ENCODE results near the gene OR2AE1. TPM values are rescaled to one million over a fixed set of nuclear protein-coding genes. Genes with fewer than 3 reads are reported as not detected.

The OR2AE1 gene
- total RNA-seq, 1 experiment from 2014 or later = not detected

DNA sequence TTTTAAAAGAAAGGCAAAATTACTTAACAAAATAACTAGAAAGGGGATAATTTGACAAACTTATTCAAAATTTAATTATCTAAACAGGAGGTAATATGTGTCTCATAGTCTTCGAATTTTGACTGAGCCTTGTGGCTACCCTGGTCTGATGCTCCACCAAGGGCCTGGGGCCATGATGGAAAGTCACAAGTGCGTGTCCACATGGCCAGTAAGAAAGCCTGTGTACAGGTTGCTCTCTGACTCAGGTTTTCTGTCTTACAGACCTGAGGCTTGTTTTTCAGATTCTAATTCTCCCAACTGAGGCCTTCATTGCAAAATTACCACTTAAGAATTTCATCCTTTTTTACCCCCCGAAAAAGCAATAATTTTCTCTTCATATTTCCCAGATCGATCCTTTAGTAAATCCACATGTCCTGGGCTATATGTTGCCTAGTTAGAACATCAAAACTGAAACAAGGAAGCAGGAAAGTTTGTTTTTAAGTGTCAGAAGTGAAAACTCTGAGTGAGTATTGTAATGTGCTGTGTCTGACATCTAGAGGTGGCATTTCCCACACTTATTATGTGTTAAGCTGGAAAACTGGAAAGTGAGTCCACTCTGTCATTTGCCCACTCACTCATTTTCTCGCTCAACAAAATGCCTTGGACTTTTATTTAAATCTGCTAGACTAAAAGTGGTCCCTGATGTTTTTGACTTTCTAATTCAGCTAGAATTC is 39.0 kb downstream of the OR2AE1 start:
- BruUV-seq (replicated peaks) = no TSS peak
- DNase-seq (ENCODE audit: unreplicated experiment) = peak; percentile 30
- TF ChIP-seq, protein P1, sequence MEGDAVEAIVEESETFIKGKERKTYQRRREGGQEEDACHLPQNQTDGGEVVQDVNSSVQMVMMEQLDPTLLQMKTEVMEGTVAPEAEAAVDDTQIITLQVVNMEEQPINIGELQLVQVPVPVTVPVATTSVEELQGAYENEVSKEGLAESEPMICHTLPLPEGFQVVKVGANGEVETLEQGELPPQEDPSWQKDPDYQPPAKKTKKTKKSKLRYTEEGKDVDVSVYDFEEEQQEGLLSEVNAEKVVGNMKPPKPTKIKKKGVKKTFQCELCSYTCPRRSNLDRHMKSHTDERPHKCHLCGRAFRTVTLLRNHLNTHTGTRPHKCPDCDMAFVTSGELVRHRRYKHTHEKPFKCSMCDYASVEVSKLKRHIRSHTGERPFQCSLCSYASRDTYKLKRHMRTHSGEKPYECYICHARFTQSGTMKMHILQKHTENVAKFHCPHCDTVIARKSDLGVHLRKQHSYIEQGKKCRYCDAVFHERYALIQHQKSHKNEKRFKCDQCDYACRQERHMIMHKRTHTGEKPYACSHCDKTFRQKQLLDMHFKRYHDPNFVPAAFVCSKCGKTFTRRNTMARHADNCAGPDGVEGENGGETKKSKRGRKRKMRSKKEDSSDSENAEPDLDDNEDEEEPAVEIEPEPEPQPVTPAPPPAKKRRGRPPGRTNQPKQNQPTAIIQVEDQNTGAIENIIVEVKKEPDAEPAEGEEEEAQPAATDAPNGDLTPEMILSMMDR (IDR thresholded peaks at IDR 0.05; ENCODE audit: unreplicated experiment) = peak; percentile 48
- Mint-ChIP-seq H3K27me3 (ENCODE audit: insufficient read depth, unreplicated experiment) (no peaks in the 10 kb centered on the region), H3K4me1 (ENCODE audit: insufficient read depth, unreplicated experiment) (peaks cover 7% of the 10 kb centered on the region), H3K36me3 (ENCODE audit: insufficient read depth, unreplicated experiment) (no peaks in the 10 kb centered on the region), H3K4me3 (ENCODE audit: unreplicated experiment) (no peak overlapping the region), H3K9me3 (ENCODE audit: unreplicated experiment) (no peaks in the 10 kb centered on the region), H3K27ac (ENCODE audit: low read depth, unreplicated experiment) (peak overlapping the region; percentile 36)
- ChIA-PET POLR2A (interaction anchor here (0.6 to 3.3 kb wide), 14 partner anchors 8 to 332 kb away, joined by 3 to 37 read pairs (median 4); partner anchors contain the start of genes CYP3A43, ZKSCAN5 and ZSCAN25), CTCF (interaction anchor here (0.6 to 4.5 kb wide), 14 partner anchors 11 to 800 kb away, joined by 3 to 53 read pairs (median 4); partner anchors contain the start of gene ZSCAN25)
- intact Hi-C loops (cut with micrococcal nuclease) = loop anchor here (1.0 to 5.0 kb wide), 4 partner anchors 96 to 313 kb away; partner anchors contain the start of gene ZSCAN25

DNA sequence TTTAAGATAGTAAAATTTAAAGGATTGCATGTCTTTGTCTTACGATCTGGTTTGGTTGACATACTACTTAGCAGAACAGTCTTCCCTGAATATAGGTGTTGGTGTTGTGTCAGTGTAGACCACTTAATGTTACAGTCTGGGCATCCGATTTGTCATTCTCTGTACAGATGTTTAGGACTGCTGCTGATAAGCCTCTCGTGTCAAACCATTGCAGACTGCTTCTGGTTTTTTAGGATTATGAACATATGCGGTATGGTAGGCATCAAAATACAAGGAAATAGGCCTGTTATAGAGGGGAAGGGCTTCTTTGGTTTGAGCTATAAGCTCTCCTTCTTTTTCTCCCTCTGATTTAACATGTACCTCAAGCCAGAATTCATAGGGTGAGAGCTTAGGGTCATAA is 41.6 kb downstream of the OR2AE1 start:
- DNase-seq (ENCODE audit: unreplicated experiment) = no peak
- intact Hi-C loops (cut with micrococcal nuclease) = loop anchor here (5.0 kb wide), 2 partner anchors 93 to 218 kb away; partner anchors contain the start of gene ZSCAN25
- ChIA-PET CTCF (interaction anchor here (2.5 to 5.0 kb wide), 2 partner anchors 204 to 310 kb away, joined by 6 to 47 read pairs; no protein-coding TSS in a partner anchor), POLR2A (interaction anchor here (0.6 to 2.1 kb wide), 5 partner anchors 24 to 330 kb away, joined by 3 to 7 read pairs (median 3); partner anchors contain the start of gene ZKSCAN5)
- Mint-ChIP-seq H3K4me1 (ENCODE audit: insufficient read depth, unreplicated experiment) (peaks cover 13% of the 10 kb centered on the region), H3K4me3 (ENCODE audit: unreplicated experiment) (no peak overlapping the region), H3K27me3 (ENCODE audit: insufficient read depth, unreplicated experiment) (no peaks in the 10 kb centered on the region), H3K27ac (ENCODE audit: low read depth, unreplicated experiment) (no peak overlapping the region), H3K36me3 (ENCODE audit: insufficient read depth, unreplicated experiment) (no peaks in the 10 kb centered on the region), H3K9me3 (ENCODE audit: unreplicated experiment) (no peaks in the 10 kb centered on the region)
- TF ChIP-seq, protein P1 (IDR thresholded peaks at IDR 0.05; ENCODE audit: unreplicated experiment) = no peak
- no TSS peak for BruUV-seq (replicated peaks)

DNA sequence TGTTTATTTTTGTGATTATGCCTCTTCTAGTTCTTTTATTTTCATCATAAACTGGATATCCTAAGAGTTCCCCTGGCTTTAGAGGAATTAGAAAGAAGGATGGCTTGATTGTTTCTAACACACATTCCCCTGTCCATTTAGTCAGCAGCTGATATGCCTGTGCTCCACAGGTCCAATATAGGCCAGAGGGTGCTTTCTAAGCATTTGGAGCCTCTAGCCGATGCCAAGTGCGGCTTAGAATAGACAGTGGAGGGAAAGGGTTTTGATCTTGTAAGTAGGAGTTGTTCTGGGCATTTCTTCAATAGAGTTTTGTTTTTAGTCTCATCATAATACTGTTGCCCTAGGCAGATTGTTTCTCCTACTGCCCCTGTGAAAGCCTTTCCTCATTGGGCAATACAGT is 42.5 kb downstream of the OR2AE1 start:
- Mint-ChIP-seq H3K4me1 (ENCODE audit: insufficient read depth, unreplicated experiment) (peaks cover 16% of the 10 kb centered on the region), H3K36me3 (ENCODE audit: insufficient read depth, unreplicated experiment) (no peaks in the 10 kb centered on the region), H3K27ac (ENCODE audit: low read depth, unreplicated experiment) (no peak overlapping the region), H3K27me3 (ENCODE audit: insufficient read depth, unreplicated experiment) (no peaks in the 10 kb centered on the region), H3K9me3 (ENCODE audit: unreplicated experiment) (no peaks in the 10 kb centered on the region), H3K4me3 (ENCODE audit: unreplicated experiment) (no peak overlapping the region)
- intact Hi-C loops (cut with micrococcal nuclease) = no loop called here
- BruUV-seq (replicated peaks) = no TSS peak
- no peak for DNase-seq (ENCODE audit: unreplicated experiment)
- CTCF ChIA-PET = interaction anchor here (5.0 kb wide), 1 partner anchor 203 kb away, joined by 47 read pairs; no protein-coding TSS in a partner anchor
- POLR2A ChIA-PET = interaction anchor here (1.0 to 2.1 kb wide), 4 partner anchors 25 to 330 kb away, joined by 3 to 7 read pairs (median 4); partner anchors contain the start of gene ZKSCAN5
- TF ChIP-seq, protein P1 (IDR thresholded peaks at IDR 0.05; ENCODE audit: unreplicated experiment) = no peak

DNA sequence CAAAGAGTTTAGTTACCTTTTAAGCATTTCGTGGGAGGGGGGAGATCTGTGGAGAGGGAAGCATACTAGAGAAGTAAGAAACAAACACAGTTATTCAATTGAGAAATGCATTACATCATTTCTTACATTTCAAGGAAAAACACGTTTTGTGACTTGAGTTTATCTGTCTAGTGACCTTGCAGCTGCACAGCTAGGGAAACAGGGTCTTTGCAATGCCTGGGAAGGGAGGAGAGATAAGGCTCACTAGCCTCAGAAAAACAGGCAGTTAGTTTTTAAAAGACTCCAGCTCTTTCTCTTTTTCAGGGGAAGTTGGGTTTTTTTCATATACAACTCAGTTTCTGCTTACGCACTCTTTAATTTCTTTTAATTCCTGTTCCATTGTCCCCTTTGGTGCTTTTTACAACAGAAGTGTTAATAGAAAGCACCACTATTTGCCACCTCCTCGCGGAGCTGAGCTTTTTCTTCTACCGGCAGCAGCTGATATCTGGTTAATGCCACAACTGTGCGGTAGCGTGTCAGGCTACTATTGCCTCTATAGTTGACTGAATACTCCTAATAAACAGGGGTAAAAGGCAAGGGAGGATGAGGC is 43.5 kb downstream of the OR2AE1 start:
- intact Hi-C loops (cut with micrococcal nuclease) = no loop called here
- H3K4me3 Mint-ChIP-seq (ENCODE audit: unreplicated experiment) = no peak overlapping the region
- CTCF ChIA-PET = interaction anchor here (5.0 kb wide), 1 partner anchor 202 kb away, joined by 47 read pairs; no protein-coding TSS in a partner anchor

More for the DNA sequence above, 43.5 kb downstream of the OR2AE1 start:
- Mint-ChIP-seq H3K36me3 (ENCODE audit: insufficient read depth, unreplicated experiment) (no peaks in the 10 kb centered on the region), H3K9me3 (ENCODE audit: unreplicated experiment) (no peaks in the 10 kb centered on the region), H3K27me3 (ENCODE audit: insufficient read depth, unreplicated experiment) (no peaks in the 10 kb centered on the region), H3K27ac (ENCODE audit: low read depth, unreplicated experiment) (no peak overlapping the region), H3K4me1 (ENCODE audit: insufficient read depth, unreplicated experiment) (peaks cover 26% of the 10 kb centered on the region)
- BruUV-seq (replicated peaks) = no TSS peak
- TF ChIP-seq, protein P1 (IDR thresholded peaks at IDR 0.05; ENCODE audit: unreplicated experiment) = no peak
- POLR2A ChIA-PET = interaction anchor here (0.7 to 2.1 kb wide), 4 partner anchors 82 to 329 kb away, joined by 3 to 7 read pairs (median 4); partner anchors contain the start of gene ZKSCAN5
- DNase-seq (ENCODE audit: unreplicated experiment) = no peak

All from MCF 10A (cell line).